ENCODE measurements around the gene GPR87.

GPR87 gene

DNA sequence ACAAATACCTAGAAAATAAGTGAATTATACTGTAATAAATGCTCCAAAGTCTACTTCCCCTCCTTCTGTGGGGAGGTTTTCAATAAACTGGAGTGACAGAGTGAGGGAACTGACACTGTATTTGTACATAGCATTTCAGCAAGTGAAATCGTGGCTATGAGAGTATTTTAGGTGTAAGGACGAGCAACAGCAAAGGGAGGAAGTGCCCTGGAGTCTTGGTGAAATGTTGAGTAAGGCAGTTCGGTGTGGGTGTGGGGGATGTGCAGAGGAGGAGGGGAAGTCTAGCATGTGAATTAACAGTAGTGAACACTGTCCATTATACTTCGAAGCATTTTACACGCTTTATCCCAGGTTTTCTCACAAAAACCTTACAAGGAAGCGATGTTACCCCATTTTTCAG lies 30.8 kb upstream of the GPR87 start:
- H3K27ac ChIP-seq: no peak overlapping the region
- TF ChIP-seq, protein P1, sequence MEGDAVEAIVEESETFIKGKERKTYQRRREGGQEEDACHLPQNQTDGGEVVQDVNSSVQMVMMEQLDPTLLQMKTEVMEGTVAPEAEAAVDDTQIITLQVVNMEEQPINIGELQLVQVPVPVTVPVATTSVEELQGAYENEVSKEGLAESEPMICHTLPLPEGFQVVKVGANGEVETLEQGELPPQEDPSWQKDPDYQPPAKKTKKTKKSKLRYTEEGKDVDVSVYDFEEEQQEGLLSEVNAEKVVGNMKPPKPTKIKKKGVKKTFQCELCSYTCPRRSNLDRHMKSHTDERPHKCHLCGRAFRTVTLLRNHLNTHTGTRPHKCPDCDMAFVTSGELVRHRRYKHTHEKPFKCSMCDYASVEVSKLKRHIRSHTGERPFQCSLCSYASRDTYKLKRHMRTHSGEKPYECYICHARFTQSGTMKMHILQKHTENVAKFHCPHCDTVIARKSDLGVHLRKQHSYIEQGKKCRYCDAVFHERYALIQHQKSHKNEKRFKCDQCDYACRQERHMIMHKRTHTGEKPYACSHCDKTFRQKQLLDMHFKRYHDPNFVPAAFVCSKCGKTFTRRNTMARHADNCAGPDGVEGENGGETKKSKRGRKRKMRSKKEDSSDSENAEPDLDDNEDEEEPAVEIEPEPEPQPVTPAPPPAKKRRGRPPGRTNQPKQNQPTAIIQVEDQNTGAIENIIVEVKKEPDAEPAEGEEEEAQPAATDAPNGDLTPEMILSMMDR (IDR thresholded peaks at IDR 0.05): no peak
- TF ChIP-seq ZFX (IDR thresholded peaks at IDR 0.05; ENCODE audit: borderline replicate concordance): no peak

DNA sequence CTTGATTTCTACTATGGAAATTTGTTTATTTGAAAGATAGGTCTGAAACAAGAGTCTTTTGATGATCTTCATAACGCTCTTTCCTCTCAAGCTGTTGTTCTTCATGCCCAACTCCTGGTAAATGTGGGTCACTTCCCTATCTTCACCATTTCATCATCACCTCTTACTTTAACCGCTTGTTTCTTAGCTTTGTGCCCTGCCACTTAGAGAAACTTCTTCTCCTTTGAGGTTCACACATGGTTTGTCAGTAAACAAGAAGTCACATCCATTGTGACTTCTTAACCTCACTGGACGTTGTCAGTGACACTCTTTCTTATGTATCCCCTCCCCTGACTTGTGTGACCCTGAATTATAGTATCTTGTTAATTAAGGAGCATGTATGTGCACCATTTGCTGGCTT lies 29.7 kb upstream of the GPR87 start:
- TF ChIP-seq, protein P1 (IDR thresholded peaks at IDR 0.05): no peak
- no peak for TF ChIP-seq ZFX (IDR thresholded peaks at IDR 0.05; ENCODE audit: borderline replicate concordance)
- no peak overlapping the region for H3K27ac ChIP-seq

DNA sequence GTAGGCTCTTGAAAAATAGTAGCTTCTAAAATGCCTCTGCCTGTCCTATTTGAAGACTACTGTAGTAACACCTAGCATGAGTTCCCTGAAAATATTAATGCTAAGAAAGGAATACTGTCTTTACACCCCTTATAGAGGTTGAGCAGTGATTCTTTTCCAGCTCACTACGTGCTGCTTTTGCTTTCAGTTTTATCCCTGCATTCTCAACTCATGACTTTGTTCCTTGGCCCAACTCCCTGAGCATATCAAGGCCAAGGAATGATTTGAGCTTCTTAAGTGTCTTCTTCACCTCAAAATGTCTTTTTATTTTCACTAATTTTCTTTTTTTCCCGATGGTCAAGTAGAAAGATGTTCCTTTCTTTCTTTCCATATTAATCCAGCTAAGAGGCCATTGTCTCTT lies 29.2 kb upstream of the GPR87 start:
- TF ChIP-seq ZFX (IDR thresholded peaks at IDR 0.05; ENCODE audit: borderline replicate concordance): no peak
- TF ChIP-seq, protein P1 (IDR thresholded peaks at IDR 0.05): no peak
- no peak overlapping the region for H3K27ac ChIP-seq

DNA sequence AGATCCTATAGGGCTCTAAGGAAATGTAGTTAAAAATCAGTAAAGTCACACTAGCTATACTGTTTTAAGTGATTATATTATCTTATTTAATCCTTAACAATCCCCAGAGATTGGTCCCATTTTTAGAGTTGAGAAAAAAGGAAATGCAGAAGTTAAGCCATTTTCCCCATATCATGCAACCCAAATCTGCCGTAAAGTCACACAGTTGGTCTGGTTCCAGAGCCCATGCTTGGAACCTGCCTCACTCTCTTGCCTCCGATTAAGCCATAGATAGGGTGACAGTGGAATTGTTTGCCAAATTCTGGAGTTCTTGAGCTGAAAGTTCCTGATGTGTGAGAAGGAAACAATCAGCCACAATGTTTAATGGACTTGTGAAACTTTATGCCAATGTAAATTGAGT lies 15.1 kb upstream of the GPR87 start:
- no peak for TF ChIP-seq ZFX (IDR thresholded peaks at IDR 0.05; ENCODE audit: borderline replicate concordance)
- TF ChIP-seq, protein P1 (IDR thresholded peaks at IDR 0.05): no peak
- no peak overlapping the region for H3K27ac ChIP-seq

DNA sequence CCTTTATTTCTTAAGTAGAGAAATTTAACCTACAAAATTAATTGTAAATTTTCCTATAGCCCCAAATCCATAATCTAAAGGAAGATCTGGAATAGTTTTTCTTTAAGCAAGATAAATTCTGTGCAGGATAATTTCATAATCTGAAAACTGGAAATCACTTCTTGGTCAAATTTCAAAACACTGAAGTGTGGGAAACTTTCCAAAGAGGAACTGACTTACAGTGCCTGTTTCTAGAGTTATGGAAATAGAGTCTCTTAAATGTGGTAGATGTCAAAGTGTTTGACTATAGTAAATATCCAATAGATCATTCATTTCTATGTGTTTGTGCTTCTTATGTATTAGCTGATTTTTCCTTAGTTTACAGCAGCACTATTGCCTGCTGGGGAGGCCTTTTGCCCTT lies 14.3 kb upstream of the GPR87 start:
- TF ChIP-seq, protein P1 (IDR thresholded peaks at IDR 0.05): no peak
- no peak for TF ChIP-seq ZFX (IDR thresholded peaks at IDR 0.05; ENCODE audit: borderline replicate concordance)
- H3K27ac ChIP-seq: no peak overlapping the region

DNA sequence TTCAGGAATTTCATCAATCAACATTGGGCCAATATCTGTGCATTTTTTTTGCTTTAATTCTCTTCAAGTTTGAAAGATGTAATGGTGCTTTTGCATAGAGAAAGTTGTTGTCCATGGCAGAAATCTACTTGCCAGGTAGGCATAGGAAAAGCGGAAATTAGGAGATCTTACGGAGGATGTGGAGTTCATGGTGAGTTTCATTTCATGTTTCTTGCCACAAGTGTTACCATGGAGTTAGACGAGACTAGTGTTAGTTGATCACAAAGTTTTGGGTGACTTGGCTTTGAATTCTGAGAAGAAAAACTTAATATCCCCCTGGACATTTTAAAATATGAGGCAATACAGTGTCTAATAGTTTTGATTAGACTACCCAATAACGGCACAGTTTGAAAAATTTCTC lies 13.8 kb upstream of the GPR87 start:
- TF ChIP-seq, protein P1 (IDR thresholded peaks at IDR 0.05): no peak
- no peak for TF ChIP-seq ZFX (IDR thresholded peaks at IDR 0.05; ENCODE audit: borderline replicate concordance)
- no peak overlapping the region for H3K27ac ChIP-seq

DNA sequence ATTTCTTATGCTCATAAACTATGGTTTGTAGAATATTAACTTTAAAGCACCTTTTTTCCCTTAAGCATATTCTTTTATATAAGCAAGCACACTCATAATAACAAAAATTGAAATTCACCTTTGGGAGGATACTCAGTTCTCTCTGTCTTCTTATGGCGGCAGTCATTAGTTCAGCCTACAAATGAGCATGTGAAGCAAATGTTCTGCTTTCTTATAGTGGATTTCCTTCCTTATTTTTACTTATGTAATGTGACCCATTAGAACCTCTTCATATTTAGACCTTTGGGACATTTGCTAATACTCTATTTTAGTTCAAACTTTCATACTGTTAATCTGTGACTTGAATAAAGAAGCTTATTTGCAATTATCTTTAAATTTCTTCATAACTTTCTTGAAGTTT lies 12.7 kb upstream of the GPR87 start, which contains the start of gene P2RY13:
TSS of gene P2RY13 (minus strand) at position 187 of the 400 bp plus-strand sequence. CDS start at position 166, 21 bp downstream.
- H3K27ac ChIP-seq: no peak within 1 kb of the TSS
- no peak for TF ChIP-seq ZFX (IDR thresholded peaks at IDR 0.05; ENCODE audit: borderline replicate concordance)
- TF ChIP-seq, protein P1 (IDR thresholded peaks at IDR 0.05): no peak
